Measurements from ENCODE around the gene ARSA. TPM values are rescaled to one million over a fixed set of nuclear protein-coding genes. Genes with fewer than 3 reads are reported as not detected.

ARSA gene
- total and polyA plus RNA-seq, 4 donors = 6.8 to 28.0 (median 15.8) TPM

GRCh38 chr22:50583294-50583861 is 44.6 kb downstream of the ARSA start:
- 13% methylated on average over 37 of the region's 37 CpGs for WGBS
- no peak for TF ChIP-seq RAD21 (IDR thresholded peaks at IDR 0.05)
- no peak for TF ChIP-seq REST (IDR thresholded peaks at IDR 0.05)
- no peak for TF ChIP-seq CTCF (IDR thresholded peaks at IDR 0.05; ENCODE audit: low read depth, low read length, missing input control)
- Histone ChIP-seq H3K4me3 (ENCODE audit: low read depth in 1 of 3, low read length in 3 of 3) (peak overlapping the region; percentile 68 to 81 (median 70)), H3K9me3 (ENCODE audit: control insufficient read depth in 4 of 4, low read length in 3 of 4) (no peaks in the 10 kb centered on the region), H3K27ac (ENCODE audit: low read depth in 1 of 2, low read length in 2 of 2) (peak overlapping the region; percentile 60 to 99), H3K4me1 (ENCODE audit: control insufficient read depth in 4 of 4, insufficient read depth in 4 of 4, low read length in 3 of 4) (peaks cover 8 to 21% (median 16%) of the 10 kb centered on the region in 4 donors), H3K9ac (ENCODE audit: low read depth in 1 of 2, low read length in 2 of 2) (peak overlapping the region; percentile 58 to 60), H3K27me3 (ENCODE audit: control insufficient read depth in 4 of 4, insufficient read depth in 4 of 4, low read length in 3 of 4) (no peaks in the 10 kb centered on the region), H3K36me3 (ENCODE audit: control insufficient read depth in 4 of 4, insufficient read depth in 3 of 4, low read depth in 1 of 4, low read length in 3 of 4) (peaks cover 0 to 1% (median 0%) of the 10 kb centered on the region in 4 donors)
- no peak for DNase-seq (ENCODE audit: low spot score)

- peaks cover 10 to 23% (median 16%) of the 10 kb centered on the region in 4 donors for H3K4me1 ChIP-seq (ENCODE audit: control insufficient read depth in 4 of 4, insufficient read depth in 4 of 4, low read length in 3 of 4)
- H3K9me3 ChIP-seq (ENCODE audit: control insufficient read depth in 4 of 4, low read length in 3 of 4) = no peaks in the 10 kb centered on the region
These were observed 45.3 kb downstream of the ARSA start, which contains the start of gene CHKB for GRCh38 chr22:50582493-50583293. Gene CHKB (minus strand): TSS chr22:50582849. CDS start chr22:50582781, 68 bp downstream.

More at GRCh38 chr22:50582493-50583293, 45.3 kb downstream of the ARSA start, which contains the start of gene CHKB:
- no peaks in the 10 kb centered on the region for H3K27me3 ChIP-seq (ENCODE audit: control insufficient read depth in 4 of 4, insufficient read depth in 4 of 4, low read length in 3 of 4)
- TF ChIP-seq TAF1 (conservative IDR thresholded peaks at IDR 0.05) = no peak
- peak in 1 of 2 donors; percentile 9 for TF ChIP-seq HNF4A (conservative IDR thresholded peaks at IDR 0.05)
- no peak for TF ChIP-seq ATF3 (IDR thresholded peaks at IDR 0.05)
- TF ChIP-seq REST (IDR thresholded peaks at IDR 0.05) = peak; percentile 54
- peak; percentile 66 for TF ChIP-seq HNF4G (IDR thresholded peaks at IDR 0.05)
- no peak for TF ChIP-seq FOXA2 (IDR thresholded peaks at IDR 0.05)
- TF ChIP-seq ZBTB33 (IDR thresholded peaks at IDR 0.05) = no peak
- TF ChIP-seq GABPA (IDR thresholded peaks at IDR 0.05 in 1 of 2, conservative IDR thresholded peaks at IDR 0.05 in 1 of 2) = peak in 1 of 2 donors; percentile 87
- TF ChIP-seq RXRA (IDR thresholded peaks at IDR 0.05) = peak in 1 of 2 donors; percentile 30
- TF ChIP-seq RAD21 (IDR thresholded peaks at IDR 0.05) = peak; percentile 13 to 37
- TF ChIP-seq NR2F2 (IDR thresholded peaks at IDR 0.05) = peak; percentile 63
- TF ChIP-seq YY1 (IDR thresholded peaks at IDR 0.05) = peak; percentile 76
- TF ChIP-seq SP1 (IDR thresholded peaks at IDR 0.05) = peak; percentile 71
- H3K36me3 ChIP-seq (ENCODE audit: control insufficient read depth in 4 of 4, insufficient read depth in 3 of 4, low read depth in 1 of 4, low read length in 3 of 4) = peaks cover 0 to 1% (median 0%) of the 10 kb centered on the region in 4 donors
- peak within 1 kb of the TSS; percentile 97 to 99 for H3K27ac ChIP-seq (ENCODE audit: low read depth in 1 of 2, low read length in 2 of 2)
- DNase-seq (ENCODE audit: low spot score) = peak; percentile 95
- under 1% methylated on average over 96 of the region's 96 CpGs for WGBS
- peak within 1 kb of the TSS; percentile 74 to 81 (median 74) for H3K4me3 ChIP-seq (ENCODE audit: low read depth in 1 of 3, low read length in 3 of 3)
- H3K9ac ChIP-seq (ENCODE audit: low read depth in 1 of 2, low read length in 2 of 2) = peak within 1 kb of the TSS; percentile 58 to 60
